TTC549 (cell line): ENCODE results near the gene PAIP2.
A peak's percentile ranks its signal among the peaks of the same experiment; 100 is the strongest.
"Not testable (repeated sequence)": the region's sequence is repeated elsewhere in the genome, so short reads cannot be mapped to it uniquely, and the experiment has no call there.

Experiments used
- FAIRE-seq: peaks from 2 replicates; lab custom pipeline; 2012; peaks lifted over from hg19 to GRCh38; lab: Jason Lieb, UNC

PAIP2 gene

GRCh38 chr5:139392678-139393496 lies 51.2 kb downstream of the PAIP2 start:
- FAIRE-seq: no peak

GRCh38 chr5:139393497-139394122 lies 52.0 kb downstream of the PAIP2 start:
- no peak for FAIRE-seq

GRCh38 chr5:139394123-139394653 lies 52.5 kb downstream of the PAIP2 start:
- no peak for FAIRE-seq

GRCh38 chr5:139394654-139395566 lies 53.3 kb downstream of the PAIP2 start, which contains the start of gene PROB1:
Gene PROB1 (minus strand): TSS chr5:139395104. CDS start chr5:139395081, 23 bp downstream.
- no peak for FAIRE-seq

GRCh38 chr5:139395844-139396640 lies 54.4 kb downstream of the PAIP2 start:
- no peak for FAIRE-seq

- FAIRE-seq: no peak
Measured at GRCh38 chr5:139396691-139397090, 55.0 kb downstream of the PAIP2 start.

GRCh38 chr5:139397921-139398320 lies 56.3 kb downstream of the PAIP2 start:
- FAIRE-seq: no peak

- no peak for FAIRE-seq
Measured at GRCh38 chr5:139399501-139400121, 58.0 kb downstream of the PAIP2 start.

- no peak for FAIRE-seq
Measured at GRCh38 chr5:139401546-139401945, 59.9 kb downstream of the PAIP2 start.

- no peak for FAIRE-seq
Measured at GRCh38 chr5:139402561-139403158, 61.0 kb downstream of the PAIP2 start.

- FAIRE-seq: no peak
Measured at GRCh38 chr5:139403418-139403786, 61.7 kb downstream of the PAIP2 start.

GRCh38 chr5:139403787-139404483 lies 62.3 kb downstream of the PAIP2 start, which contains the start of gene SPATA24:
Gene SPATA24 (minus strand): TSS chr5:139404089. CDS start chr5:139404060, 29 bp downstream.
- FAIRE-seq: peak; percentile 86

GRCh38 chr5:139404484-139404840 lies 62.8 kb downstream of the PAIP2 start:
- no peak for FAIRE-seq

GRCh38 chr5:139406963-139407362 lies 65.3 kb downstream of the PAIP2 start:
- no peak for FAIRE-seq

- FAIRE-seq: no peak
Measured at GRCh38 chr5:139407517-139407916, 65.9 kb downstream of the PAIP2 start.

GRCh38 chr5:139408191-139408590 lies 66.5 kb downstream of the PAIP2 start:
- FAIRE-seq: no peak

GRCh38 chr5:139409116-139409515 lies 67.5 kb downstream of the PAIP2 start:
- FAIRE-seq: not testable (repeated sequence)

- FAIRE-seq: no peak
Measured at GRCh38 chr5:139410121-139410992, 68.7 kb downstream of the PAIP2 start.
